WI38 (cell line): ENCODE results near the gene HPDL.

ENCODE experiments used
- H3K4me3 ChIP-seq: 2 replicates; pipeline ENCODE4 v1.5.1; 2011; ENCODE audit warnings: low read depth, mild to moderate bottlenecking, control low read depth, low read length
- CTCF ChIP-seq: IDR thresholded peaks from 2 replicates; pipeline ENCODE4 v1.5.1; 2012; ENCODE audit warnings: low read depth, mild to moderate bottlenecking, control low read depth, low read length

The HPDL gene

GRCh38 chr1:45306319-45306718 lies 20.4 kb upstream of the HPDL start:
- TF ChIP-seq CTCF = no peak
- H3K4me3 ChIP-seq = no peak overlapping the region

GRCh38 chr1:45306905-45307304 lies 19.8 kb upstream of the HPDL start:
- no peak for TF ChIP-seq CTCF
- no peak overlapping the region for H3K4me3 ChIP-seq

- H3K4me3 ChIP-seq = no peak overlapping the region
- TF ChIP-seq CTCF = no peak
These were observed 12.4 kb upstream of the HPDL start for GRCh38 chr1:45314266-45314665.

- no peak for TF ChIP-seq CTCF
These were observed 9.5 kb upstream of the HPDL start for GRCh38 chr1:45317166-45317565.

GRCh38 chr1:45319761-45320160 lies 6.9 kb upstream of the HPDL start:
- no peak overlapping the region for H3K4me3 ChIP-seq
- TF ChIP-seq CTCF = no peak

More at GRCh38 chr1:45317166-45317565, 9.5 kb upstream of the HPDL start:
- H3K4me3 ChIP-seq = no peak overlapping the region

GRCh38 chr1:45321444-45321843 lies 5.3 kb upstream of the HPDL start:
- no peak for TF ChIP-seq CTCF
- H3K4me3 ChIP-seq = no peak overlapping the region

- TF ChIP-seq CTCF = no peak
- no peak overlapping the region for H3K4me3 ChIP-seq
These were observed 4.1 kb upstream of the HPDL start for GRCh38 chr1:45322486-45323040.
